Activated naive CD8-positive, alpha-beta T cell treated with anti-CD3 and anti-CD28 coated beads for 36 hours (primary cell): Measurements from ENCODE around the gene NPDC1. TPM values are rescaled to one million over a fixed set of nuclear protein-coding genes. Genes with fewer than 3 reads are reported as not detected.

ENCODE experiments used
- DNase-seq: peaks from one replicate; pipeline ENCODE4 v3.0.0; 2021
- H3K27ac Mint-ChIP-seq: one replicate; pipeline ENCODE4 v1.8.0; 2022; ENCODE audit warnings: mild to moderate bottlenecking, moderate library complexity, mixed read lengths
- H3K27me3 Mint-ChIP-seq: one replicate; pipeline ENCODE4 v1.8.0; 2022; ENCODE audit warnings: mild to moderate bottlenecking, mixed read lengths
- H3K36me3 Mint-ChIP-seq: one replicate; pipeline ENCODE4 v1.8.0; 2021; ENCODE audit warnings: mild to moderate bottlenecking, mixed read lengths
- H3K4me1 Mint-ChIP-seq: one replicate; pipeline ENCODE4 v1.8.0; 2021; ENCODE audit warnings: mixed read lengths
- H3K4me3 Mint-ChIP-seq: one replicate; pipeline ENCODE4 v1.8.0; 2022; ENCODE audit warnings: mild to moderate bottlenecking, moderate library complexity, mixed read lengths
- H3K9me3 Mint-ChIP-seq: one replicate; pipeline ENCODE4 v1.8.0; 2022; ENCODE audit warnings: mixed read lengths
- total RNA-seq, 2 experiments: library from RNA; stranded (reverse); gene quantifications; one replicate each; pipeline ENCODE4 v1.2.3, GENCODE V29; 2021

The NPDC1 gene
- total RNA-seq, 2 experiments from 2014 or later: 13.2 to 13.5 TPM

DNA sequence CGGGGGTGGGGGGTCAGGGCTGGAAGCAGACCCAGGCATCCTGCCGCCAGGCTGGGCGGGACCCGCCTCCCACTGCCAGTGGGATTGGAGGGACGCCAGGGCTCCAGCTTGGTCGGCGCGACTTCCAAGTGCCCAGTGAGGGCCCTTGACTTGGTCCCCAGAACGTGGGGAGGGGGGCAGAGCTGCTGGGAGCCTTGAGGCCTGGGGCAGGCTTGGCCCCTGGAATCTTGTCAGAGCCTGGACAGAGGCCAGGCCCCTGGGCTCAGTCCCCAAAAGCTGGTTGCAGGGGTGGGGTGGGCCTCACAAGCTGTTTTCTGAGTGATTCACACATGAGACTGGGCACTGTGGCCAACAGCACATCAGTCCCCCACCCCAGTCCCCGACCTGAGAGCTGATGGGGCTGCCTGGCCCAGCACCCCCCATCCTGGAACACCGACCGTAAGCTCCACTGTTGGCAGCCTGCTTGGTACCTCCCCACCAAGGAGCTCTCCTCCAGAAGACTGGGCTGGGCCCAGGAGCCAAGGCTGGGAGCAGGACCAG is 50.1 kb downstream of the NPDC1 start:
- no peak overlapping the region for H3K4me3 Mint-ChIP-seq
- H3K4me1 Mint-ChIP-seq: peaks cover 47% of the 10 kb centered on the region
- peak overlapping the region; percentile 16 for H3K27ac Mint-ChIP-seq
- DNase-seq: no peak
- H3K27me3 Mint-ChIP-seq: no peaks in the 10 kb centered on the region
- no peaks in the 10 kb centered on the region for H3K9me3 Mint-ChIP-seq
- H3K36me3 Mint-ChIP-seq: peaks cover 6% of the 10 kb centered on the region

DNA sequence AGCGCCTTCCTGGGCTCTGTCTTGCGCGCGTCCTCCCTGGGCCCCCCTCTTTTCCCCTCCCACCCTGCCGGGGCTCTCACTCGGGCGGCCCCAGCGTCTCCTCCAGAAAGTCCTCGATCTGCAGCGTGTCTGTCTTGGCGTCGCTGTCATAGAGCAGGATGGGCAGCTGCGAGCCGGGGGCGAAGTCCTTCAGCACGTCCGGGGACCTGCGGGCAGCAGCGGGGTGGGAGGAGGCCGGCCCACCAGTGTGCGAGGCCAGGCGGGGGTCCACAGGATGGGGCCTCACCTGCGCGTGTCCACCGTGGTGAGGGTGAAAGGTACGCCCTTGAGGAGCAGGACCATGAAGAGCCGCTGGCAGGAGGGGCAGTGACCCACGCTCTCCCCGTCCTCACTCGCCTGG is 50.6 kb downstream of the NPDC1 start:
- Mint-ChIP-seq H3K27me3 (no peaks in the 10 kb centered on the region), H3K27ac (no peak overlapping the region), H3K9me3 (no peaks in the 10 kb centered on the region), H3K36me3 (peaks cover 6% of the 10 kb centered on the region), H3K4me3 (no peak overlapping the region), H3K4me1 (peaks cover 43% of the 10 kb centered on the region)
- no peak for DNase-seq

DNA sequence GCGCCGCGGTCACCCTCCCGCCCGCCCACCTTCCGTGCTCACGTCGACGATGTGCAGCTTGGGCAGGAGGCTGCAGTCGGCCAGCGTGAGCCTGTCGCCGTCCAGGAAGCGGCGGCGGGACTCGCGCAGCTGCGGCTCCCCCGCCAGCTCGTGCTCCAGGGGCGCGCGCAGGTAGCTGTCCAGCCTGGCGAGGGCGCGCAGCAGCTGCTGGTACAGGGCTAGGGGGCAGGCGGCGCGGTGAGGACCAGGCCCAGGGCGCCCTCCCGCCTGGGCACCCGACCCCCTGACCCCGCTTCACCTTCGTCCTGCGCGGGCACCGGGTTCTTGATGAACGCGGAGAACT is 51.1 kb downstream of the NPDC1 start:
- peaks cover 38% of the 10 kb centered on the region for H3K4me1 Mint-ChIP-seq
- H3K4me3 Mint-ChIP-seq: no peak overlapping the region
- no peak overlapping the region for H3K27ac Mint-ChIP-seq
- H3K36me3 Mint-ChIP-seq: peaks cover 6% of the 10 kb centered on the region
- no peak for DNase-seq
- no peaks in the 10 kb centered on the region for H3K27me3 Mint-ChIP-seq
- no peaks in the 10 kb centered on the region for H3K9me3 Mint-ChIP-seq

DNA sequence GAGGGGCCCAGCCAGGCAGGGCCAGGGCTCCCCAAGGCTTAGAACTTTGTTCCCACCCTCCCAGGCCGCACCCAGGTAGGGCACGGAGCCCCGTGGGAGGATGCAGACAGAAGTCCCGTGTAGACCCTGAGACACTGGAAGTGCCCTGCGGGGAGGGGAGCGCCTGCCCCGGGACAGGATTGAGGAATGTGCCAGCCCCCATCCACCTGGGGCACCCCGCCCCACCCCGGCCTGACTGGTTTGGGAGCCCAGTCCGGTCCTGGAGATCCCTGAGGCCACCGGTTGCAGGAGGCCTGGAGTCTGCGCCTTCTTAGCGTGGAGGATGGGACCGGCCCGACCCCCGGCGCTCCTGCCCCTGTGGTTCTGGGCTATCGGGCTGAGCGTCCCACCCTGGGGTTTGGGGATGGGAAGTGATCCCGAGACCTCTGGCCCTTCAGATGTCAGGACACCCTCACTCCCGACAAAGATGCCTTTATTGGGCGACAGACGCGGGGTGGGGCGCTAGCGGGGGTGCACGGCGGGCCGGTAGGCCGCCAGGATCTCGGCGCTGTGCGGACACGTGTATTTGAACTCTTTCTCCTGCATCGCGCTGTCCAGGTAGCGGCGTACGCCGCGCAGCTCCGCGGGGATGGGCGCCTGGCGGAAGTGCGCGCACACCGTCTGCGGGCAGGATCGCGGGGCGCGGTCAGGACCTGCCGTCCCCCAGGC is 51.6 kb downstream of the NPDC1 start:
- peaks cover 6% of the 10 kb centered on the region for H3K36me3 Mint-ChIP-seq

DNA sequence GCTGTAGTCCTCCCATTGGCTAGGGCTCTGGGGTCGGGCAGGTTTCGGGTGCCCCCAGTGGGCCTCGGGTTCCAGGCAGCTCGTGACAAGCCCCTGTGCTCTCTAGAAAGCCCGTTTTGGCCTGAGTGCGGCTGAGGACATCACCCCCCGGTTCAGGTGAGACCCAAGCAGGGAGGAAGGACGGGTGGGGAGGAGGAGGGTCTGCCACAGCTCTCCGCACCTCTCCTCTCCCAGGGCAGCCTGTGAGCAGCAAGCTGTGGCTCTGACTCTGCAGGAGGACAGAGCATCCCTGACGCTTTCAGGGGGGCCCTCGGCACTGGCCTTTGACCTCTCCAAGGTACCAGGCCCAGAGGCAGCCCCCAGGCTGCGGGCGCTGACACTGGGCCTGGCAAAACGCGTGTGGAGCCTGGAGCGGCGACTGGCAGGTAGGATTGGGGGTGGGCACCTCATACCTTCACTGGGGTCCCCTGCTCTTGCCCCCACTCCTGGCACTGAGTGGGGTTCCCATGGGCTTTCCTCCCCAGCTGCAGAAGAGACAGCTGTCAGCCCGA is 53.1 kb downstream of the NPDC1 start:
- DNase-seq: no peak
- H3K4me3 Mint-ChIP-seq: peak overlapping the region; percentile 87
- no peaks in the 10 kb centered on the region for H3K9me3 Mint-ChIP-seq
- peaks cover 27% of the 10 kb centered on the region for H3K4me1 Mint-ChIP-seq
- peak overlapping the region; percentile 86 for H3K27ac Mint-ChIP-seq
- no peaks in the 10 kb centered on the region for H3K27me3 Mint-ChIP-seq
- H3K36me3 Mint-ChIP-seq: peaks cover 6% of the 10 kb centered on the region

More for the DNA sequence above, 51.6 kb downstream of the NPDC1 start:
- Mint-ChIP-seq H3K27ac (no peak overlapping the region), H3K27me3 (no peaks in the 10 kb centered on the region), H3K4me1 (peaks cover 35% of the 10 kb centered on the region), H3K9me3 (no peaks in the 10 kb centered on the region), H3K4me3 (no peak overlapping the region)
- DNase-seq: no peak

DNA sequence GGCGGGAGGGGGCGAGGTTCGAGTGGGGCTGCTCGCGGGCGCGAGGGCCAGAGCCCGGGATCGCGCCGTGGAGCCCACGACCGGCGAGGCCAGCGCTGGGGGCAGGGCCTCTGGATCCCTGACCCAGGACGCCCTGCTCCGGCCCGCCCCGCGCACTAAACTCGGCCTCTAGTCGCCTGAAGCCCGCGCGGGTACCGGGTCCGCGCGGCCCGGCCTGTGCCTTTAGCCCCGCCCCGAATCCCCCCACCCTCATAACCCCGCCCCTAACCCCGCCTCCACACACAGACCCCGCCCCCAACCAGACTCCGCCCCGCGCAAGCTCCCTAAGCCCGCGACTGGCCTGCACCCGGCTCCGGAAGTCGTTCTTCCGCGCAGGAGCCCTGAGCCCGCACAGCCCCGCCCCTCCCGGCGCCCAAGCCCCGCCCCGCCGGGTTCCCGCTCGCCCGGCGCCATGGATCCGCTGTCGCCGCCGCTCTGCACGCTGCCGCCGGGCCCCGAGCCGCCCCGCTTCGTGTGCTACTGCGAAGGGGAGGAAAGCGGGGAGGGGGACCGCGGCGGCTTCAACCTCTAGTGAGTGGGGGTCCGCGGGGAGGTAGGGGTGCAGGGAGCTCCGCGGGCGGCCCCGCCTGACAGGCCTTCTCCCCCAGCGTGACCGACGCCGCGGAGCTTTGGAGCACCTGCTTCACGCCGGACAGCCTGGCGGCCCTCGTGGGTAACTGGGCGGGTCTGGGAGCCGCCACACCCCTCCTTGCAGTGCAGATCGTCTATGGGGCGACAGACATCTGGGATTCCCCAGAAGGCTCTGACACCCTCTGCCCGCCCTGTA is 53.8 kb downstream of the NPDC1 start, which contains the start of gene PAXX:
Gene PAXX (plus strand): TSS at position 430 of the 826 bp plus-strand sequence. CDS start 22 bp downstream, at position 452.
- Mint-ChIP-seq H3K9me3 (no peaks in the 10 kb centered on the region), H3K36me3 (peaks cover 6% of the 10 kb centered on the region), H3K27me3 (no peaks in the 10 kb centered on the region), H3K4me1 (peaks cover 23% of the 10 kb centered on the region), H3K4me3 (peak within 1 kb of the TSS; percentile 87), H3K27ac (peak within 1 kb of the TSS; percentile 86)
- DNase-seq: peak; percentile 97

DNA sequence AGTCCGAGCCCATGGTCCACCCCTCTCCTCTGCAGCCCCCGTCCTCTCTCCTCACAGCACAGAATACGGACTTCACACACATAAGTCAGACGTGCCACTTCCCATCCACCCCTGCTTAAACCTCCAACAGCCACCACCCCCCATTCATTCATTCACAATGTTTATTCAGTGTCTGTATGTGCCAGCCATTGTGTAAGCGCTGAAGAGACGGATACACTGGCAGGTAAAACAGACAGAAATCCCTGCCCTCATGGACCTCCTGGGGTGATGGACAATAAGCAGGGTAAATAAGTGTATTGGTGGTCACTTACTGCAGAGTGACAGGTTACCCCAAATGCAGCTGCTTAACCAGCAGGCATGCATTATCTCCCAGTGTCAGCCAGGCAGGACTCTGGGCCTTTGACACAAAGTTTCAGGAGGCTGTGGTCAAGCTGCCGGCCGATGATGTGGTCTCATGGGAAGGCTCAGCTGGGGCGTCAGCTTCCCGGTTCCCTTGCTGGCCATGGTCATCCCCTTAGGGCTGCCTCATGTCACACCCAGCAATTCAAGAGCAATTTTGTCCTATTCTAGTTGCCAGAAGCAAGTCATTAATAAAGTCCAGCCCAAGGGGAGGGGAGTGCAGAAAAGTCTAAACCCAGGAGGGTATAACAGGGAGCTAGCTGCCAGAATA is 55.6 kb downstream of the NPDC1 start:
- Mint-ChIP-seq H3K36me3 (peaks cover 6% of the 10 kb centered on the region), H3K9me3 (no peaks in the 10 kb centered on the region), H3K4me1 (peaks cover 15% of the 10 kb centered on the region), H3K27ac (no peak overlapping the region), H3K27me3 (peaks cover 6% of the 10 kb centered on the region), H3K4me3 (no peak overlapping the region)
- no peak for DNase-seq

Other genes with a start within 250 kb of the NPDC1 start
- gene CCDC183, start 249.8 kb downstream of the NPDC1 start, total RNA-seq: under 1 TPM in 1 of 2 experiments, not detected in 1; 0.43 TPM
- 10 to 100 TPM; 87.0 to 88.3 TPM for gene RABL6, start 238.2 kb downstream of the NPDC1 start, total RNA-seq
- 1 to 10 TPM; 2.8 to 3.1 TPM for gene AJM1, start 203.7 kb downstream of the NPDC1 start, total RNA-seq
- 10 to 100 TPM; 93.0 to 97.8 TPM for gene PHPT1, start 196.8 kb downstream of the NPDC1 start, total RNA-seq
- 10 to 100 TPM; 10.9 to 12.6 TPM for gene MAMDC4, start 193.8 kb downstream of the NPDC1 start, total RNA-seq
- gene EDF1, start 179.9 kb downstream of the NPDC1 start, total RNA-seq: 100 to 1,000 TPM; 276 to 284 TPM
- 10 to 100 TPM; 38.8 to 45.8 TPM for gene TRAF2, start 159.7 kb downstream of the NPDC1 start, total RNA-seq
- gene FBXW5, start 101.4 kb downstream of the NPDC1 start, total RNA-seq: 10 to 100 TPM; 55.6 to 59.3 TPM
- under 1 TPM in 1 of 2 experiments, not detected in 1; 0.90 TPM for gene C8G, start 100.9 kb downstream of the NPDC1 start, total RNA-seq
- 1 to 10 TPM in 1 of 2 experiments, under 1 TPM in 1; 0.84 to 1.2 TPM for gene LCN12, start 93.9 kb downstream of the NPDC1 start, total RNA-seq
- not detected for gene PTGDS, start 68.7 kb downstream of the NPDC1 start, total RNA-seq
- gene LCNL1, start 63.2 kb downstream of the NPDC1 start, total RNA-seq: not detected
- gene PAXX, start 53.8 kb downstream of the NPDC1 start, total RNA-seq: 10 to 100 TPM; 57.2 to 60.1 TPM
- not detected for gene CLIC3, start 49.6 kb downstream of the NPDC1 start, total RNA-seq
- gene ABCA2, start 17.9 kb downstream of the NPDC1 start, total RNA-seq: 1 to 10 TPM; 4.2 to 4.9 TPM
- gene FUT7, start 14.1 kb downstream of the NPDC1 start, total RNA-seq: not detected
- not detected for gene ENTPD2, start 7.9 kb upstream of the NPDC1 start, total RNA-seq
- 10 to 100 TPM; 15.2 to 15.4 TPM for gene SAPCD2, start 24.4 kb upstream of the NPDC1 start, total RNA-seq
- 10 to 100 TPM; 22.9 to 23.5 TPM for gene UAP1L1, start 31.3 kb upstream of the NPDC1 start, total RNA-seq
- gene MAN1B1, start 40.8 kb upstream of the NPDC1 start, total RNA-seq: 10 to 100 TPM; 24.7 to 25.1 TPM
- gene DPP7, start 68.6 kb upstream of the NPDC1 start, total RNA-seq: 100 to 1,000 TPM; 267 to 289 TPM
- gene GRIN1, start 93.0 kb upstream of the NPDC1 start, total RNA-seq: not detected
- gene LRRC26, start 123.9 kb upstream of the NPDC1 start, total RNA-seq: not detected
- gene TMEM210, start 125.9 kb upstream of the NPDC1 start, total RNA-seq: not detected
- 10 to 100 TPM; 42.6 to 48.3 TPM for gene ANAPC2, start 142.4 kb upstream of the NPDC1 start, total RNA-seq
- gene SSNA1, start 142.5 kb upstream of the NPDC1 start, total RNA-seq: 10 to 100 TPM; 78.1 to 80.1 TPM
- gene TPRN, start 154.6 kb upstream of the NPDC1 start, total RNA-seq: 1 to 10 TPM; 7.3 to 7.6 TPM
- 10 to 100 TPM; 37.9 TPM for gene TMEM203, start 159.5 kb upstream of the NPDC1 start, total RNA-seq
- 10 to 100 TPM; 37.6 to 38.8 TPM for gene NDOR1, start 159.5 kb upstream of the NPDC1 start, total RNA-seq
- gene RNF208, start 176.1 kb upstream of the NPDC1 start, total RNA-seq: 1 to 10 TPM; 6.0 to 7.1 TPM
- gene CYSRT1, start 179.0 kb upstream of the NPDC1 start, total RNA-seq: under 1 TPM; 0.32 to 0.49 TPM
- not detected for gene RNF224, start 181.3 kb upstream of the NPDC1 start, total RNA-seq
- not detected for gene SLC34A3, start 184.7 kb upstream of the NPDC1 start, total RNA-seq
- gene TUBB4B, start 195.1 kb upstream of the NPDC1 start, total RNA-seq: 100 to 1,000 TPM; 271 to 274 TPM
- not detected for gene STPG3, start 205.1 kb upstream of the NPDC1 start, total RNA-seq
- gene NELFB, start 209.2 kb upstream of the NPDC1 start, total RNA-seq: 10 to 100 TPM; 54.4 to 56.4 TPM
- 1 to 10 TPM; 3.6 to 3.9 TPM for gene TOR4A, start 231.5 kb upstream of the NPDC1 start, total RNA-seq